HG02623 (cell line): ENCODE data around the gene RNF212.
"Not testable (repeated sequence)": the region's sequence is repeated elsewhere in the genome, so short reads cannot be mapped to it uniquely, and the experiment has no call there.

Experiments used
- ATAC-seq: cut with Tn5 transposase; IDR thresholded peaks from one replicate; pipeline ENCODE4 v1.9.1; 2021; ENCODE audit warnings: moderate library complexity; ENCODE audit not compliant: unreplicated experiment

Gene RNF212

DNA sequence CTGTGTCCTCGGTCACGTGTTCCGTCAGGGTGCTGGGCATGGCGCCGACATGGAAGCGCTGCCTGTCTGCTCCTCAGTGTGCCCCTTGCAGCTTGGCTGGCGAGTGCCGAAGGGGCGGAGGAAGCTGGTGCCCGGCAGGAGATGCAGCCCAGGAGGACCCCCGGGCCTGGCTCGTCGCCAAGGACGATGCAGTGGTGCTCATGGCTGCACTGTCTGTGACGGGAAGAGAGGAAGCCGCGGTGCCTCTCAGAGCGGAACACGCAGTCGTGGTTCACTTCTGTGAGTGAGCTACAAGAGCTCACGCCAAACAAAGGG is 63.8 kb downstream of the RNF212 start:
- ATAC-seq: no peak

DNA sequence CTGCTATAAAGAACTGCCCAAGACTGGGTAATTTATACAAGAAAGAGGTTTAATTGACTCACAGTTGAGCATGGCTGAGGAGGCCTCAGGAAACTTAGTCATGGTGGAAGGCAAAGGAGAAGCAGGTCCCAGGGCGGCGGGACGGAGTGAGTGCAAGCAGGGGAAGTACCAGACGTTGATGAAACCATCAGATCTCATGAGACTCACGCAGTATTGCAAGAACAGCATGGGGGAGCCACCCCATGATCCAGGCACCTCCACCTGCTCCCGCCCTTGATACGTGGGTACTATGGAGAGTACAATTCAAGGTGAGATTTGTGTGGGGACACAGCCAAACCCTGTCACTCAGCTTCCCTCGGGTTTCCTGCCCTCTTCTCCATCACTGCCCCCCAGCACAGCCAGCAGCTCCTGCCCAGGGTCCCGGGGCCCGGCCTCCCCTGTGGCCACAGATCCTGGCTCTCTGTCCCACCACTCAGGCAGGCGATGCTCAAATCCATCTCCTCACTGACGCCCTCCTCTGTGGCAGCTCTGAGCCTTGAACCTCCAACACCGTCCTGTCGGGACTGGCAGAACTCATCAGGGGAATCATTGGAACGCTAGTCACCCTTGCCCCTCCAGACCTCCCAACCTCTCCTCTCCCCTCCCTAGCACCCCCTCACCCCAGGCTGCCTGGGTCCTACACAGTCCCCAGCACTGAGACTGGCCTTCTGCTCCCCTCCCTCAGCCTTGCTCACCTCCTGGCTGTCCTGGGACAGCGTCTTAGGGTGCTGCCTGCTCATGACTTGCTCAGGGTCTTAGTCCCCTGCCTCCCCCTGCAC is 64.4 kb downstream of the RNF212 start:
- ATAC-seq: no peak

DNA sequence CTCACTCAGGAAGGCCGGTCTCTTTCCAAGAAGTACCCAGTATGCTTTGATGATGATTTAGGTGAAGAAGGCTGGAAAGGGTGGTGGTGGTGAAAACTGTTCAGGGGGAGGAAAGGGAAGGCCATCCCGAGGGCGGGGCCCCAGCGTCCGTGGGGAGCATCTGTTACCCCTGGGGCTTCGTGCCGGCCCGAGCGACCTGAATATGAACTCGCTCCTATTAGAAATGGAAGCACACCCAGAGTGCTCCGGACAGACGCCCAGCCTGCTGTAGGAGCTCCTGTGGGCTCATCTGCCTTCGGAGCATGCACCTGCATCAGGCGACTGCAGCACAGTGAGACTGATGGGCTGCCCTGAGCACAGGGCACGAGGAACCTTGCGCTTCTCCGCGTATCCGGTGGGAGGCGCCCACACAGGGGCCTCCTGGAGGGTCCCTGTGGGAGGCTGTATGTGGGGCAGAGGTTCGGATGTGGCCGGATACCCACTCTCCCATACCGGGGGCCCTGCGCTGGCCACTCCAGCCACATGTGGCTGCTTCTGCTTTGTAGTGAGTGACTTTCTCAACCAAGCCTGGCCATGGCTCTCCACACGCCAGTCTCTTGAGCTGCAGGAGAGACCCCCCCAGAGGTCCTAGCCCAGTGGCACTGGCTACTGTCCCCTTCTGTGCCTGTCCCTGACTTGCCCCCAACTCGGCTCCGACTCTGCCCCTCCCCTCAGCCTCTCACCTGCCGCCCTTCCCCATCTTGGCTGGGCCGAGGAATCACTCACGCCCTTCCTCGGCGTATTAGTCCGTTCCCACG is 65.2 kb downstream of the RNF212 start:
- ATAC-seq: no peak

DNA sequence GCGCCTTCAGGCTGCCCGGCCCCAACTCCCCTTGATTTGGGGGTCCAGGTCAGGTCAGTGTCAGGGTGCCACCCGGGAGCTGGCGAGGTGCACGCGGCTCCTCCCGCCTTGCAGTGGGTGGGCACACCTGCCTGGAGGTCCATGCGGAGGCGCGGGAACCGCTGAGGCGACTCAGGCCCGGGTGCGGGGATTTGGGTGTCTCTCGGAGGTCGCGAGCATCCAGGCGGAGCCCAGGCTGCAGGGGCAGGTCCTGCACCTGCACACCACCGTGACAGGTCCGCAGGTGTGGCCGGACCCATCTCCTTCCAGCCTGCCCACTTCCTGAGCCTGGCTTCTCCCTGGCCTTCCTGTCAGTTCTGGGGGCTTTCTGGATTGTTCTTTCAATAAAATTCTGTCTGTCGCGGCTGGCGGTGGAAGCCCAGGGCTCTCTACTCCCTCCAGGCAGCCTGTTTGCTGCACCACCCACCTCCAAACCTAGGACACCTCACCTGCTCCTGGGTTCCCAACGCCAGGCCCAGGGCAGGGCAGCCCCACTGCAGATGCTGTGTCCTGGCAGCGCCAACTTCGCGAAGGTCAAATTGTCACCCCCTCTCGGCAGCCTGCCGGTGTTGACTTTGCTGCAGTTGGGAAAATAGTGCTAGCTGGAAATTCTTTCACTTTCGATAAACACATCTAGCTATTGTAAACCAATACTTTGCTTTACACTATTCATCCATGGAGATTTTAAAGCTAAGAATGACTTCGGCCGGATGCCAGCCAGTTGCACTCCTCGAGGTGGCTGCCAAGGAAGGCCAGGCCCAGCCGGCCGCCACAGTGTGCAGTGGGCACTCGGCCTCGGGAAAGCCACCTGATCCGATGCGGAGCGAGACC is 66.0 kb downstream of the RNF212 start:
- no peak for ATAC-seq

DNA sequence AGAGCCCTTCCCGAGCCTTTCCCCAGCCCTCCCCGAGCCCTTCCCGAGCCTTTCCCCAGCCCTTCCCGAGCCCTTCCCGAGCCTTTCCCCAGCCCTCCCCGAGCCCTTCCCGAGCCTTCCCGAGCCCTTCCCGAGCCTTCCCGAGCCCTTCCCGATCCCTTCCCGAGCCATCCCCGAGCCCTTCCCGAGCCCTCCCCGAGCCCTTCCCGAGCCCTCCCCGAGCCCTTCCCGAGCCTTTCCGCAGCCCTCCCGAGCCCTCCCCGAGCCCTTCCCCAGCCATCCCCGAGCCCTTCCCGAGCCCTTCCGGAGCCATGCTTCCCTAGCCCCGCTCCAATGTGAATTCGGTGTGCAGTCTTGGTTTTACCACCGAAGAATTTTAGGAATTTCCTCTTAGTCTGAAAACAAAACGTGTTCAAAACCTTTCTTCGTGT is 66.8 kb downstream of the RNF212 start:
- not testable (repeated sequence) for ATAC-seq

DNA sequence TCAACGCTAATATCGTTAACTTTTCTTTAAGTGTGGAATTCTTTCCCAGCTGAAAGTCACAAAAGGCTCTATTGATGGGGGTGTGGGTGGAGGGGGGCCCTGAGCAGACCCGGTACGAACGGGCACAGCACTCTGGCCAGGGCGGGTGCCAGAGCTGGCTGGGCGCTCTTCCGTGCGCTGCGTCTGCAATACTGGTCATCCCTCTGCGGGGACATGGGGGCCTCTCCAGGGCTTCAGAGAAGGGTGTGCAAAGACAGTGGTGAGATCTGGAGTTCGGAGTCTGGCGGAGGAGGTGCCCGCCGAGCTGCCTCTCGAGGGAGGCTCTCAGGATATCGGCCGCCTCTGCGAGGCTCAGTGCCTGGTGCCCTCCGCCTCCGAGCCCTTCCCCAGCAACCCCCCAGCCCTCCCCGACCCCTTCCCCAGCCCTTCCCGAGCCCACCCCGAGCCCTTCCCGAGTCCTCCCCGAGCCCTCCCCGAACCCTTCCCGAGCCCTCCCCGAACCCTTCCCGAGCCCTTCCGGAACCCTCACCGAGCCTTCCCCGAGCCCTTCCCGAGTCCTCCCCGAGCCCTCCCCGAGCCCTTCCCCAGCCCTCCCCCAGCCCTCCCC is 67.7 kb downstream of the RNF212 start:
- ATAC-seq: no peak

DNA sequence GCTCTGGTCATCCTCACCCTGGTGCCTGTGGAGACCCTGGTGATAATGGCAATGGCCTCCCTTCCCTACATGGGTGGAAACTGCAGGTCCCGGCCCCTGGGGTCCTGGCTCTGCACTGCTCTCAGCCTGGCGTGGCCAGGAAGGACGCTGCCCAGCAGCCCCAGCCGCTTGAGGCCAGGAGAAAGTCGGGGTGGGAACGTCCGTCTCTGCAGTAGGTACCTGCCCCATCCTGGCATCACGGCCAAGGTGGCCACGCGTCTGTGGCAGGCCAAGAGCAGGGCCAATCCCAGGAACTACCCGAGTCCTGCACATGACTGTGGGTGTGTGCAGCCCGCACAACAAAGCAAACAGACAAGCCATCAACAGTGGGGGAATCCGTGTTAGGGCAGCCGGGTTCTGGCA is 68.2 kb downstream of the RNF212 start:
- no peak for ATAC-seq

DNA sequence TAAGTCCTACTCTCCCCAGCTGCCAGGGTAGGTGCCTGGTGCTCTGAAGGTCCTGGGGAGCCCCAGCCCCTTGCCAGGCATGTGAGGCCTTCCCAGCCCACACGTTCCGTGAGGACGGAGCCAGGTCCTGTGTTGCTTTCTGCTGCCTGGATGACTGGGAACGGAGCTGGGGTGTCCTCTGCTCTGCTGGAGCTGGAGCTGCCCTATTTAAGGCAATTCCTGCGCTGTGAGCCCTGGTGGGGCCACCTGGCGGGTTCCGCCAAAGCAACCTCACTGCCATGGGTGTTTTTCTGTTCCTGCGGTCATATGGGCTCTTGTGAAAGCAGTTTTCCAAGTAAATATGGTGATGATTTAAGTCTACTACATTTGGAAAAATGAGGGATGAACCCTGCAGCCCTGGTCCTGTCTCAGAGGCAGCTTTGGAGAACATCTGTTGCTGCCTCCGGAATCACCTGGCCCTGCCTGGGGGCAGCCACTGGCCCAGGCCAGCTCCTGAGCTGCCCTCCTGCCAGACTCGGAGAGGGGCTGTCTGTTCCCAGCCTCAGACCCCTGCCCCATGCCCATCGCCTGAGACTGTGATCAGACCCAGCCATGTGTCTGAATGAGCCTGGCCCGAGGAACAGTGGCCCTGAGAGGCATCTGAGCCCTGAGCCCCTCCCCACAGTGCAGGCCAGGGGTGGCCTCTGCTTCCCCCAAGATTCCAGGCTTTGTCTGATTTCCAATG is 68.7 kb downstream of the RNF212 start:
- ATAC-seq: no peak

DNA sequence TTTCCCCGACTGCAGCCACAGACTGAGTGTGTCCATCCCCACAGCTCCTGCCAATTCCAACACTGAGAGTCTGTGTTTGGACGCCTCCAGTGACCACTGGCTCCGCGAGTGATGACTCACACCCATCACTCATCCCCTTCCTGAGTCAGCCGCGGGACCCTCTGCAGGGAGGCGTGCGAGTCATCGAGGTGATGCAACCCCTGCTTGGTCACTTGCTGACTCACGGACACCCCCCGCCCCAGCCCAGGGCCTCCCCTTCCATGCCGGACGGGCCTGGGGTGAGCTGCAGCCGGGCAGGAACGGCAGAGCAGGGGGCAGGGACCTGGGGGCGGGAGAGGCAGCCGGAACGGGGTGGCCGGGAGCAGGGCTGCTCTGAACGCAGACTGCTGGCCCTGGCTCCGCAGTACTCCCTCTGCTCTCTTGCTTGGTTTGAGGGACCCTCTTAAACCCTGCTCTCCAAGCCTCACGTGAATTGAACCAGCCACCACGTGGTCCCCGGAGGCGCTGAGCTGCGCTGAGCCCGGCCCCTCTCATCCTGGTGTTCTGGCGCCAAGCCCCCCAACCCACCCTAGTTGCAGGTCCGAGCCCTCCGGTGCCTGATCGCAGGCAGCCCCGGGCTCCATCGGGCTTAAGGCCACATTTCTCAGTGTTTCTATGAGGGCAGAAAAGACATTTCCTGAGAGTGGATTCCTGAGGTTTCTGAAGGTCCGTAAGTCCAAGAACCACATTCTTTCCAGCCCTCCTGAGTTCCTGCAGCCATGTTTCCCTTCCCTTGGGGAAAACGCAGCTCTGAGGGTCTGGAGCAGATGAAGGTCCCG is 69.5 kb downstream of the RNF212 start:
- no peak for ATAC-seq

DNA sequence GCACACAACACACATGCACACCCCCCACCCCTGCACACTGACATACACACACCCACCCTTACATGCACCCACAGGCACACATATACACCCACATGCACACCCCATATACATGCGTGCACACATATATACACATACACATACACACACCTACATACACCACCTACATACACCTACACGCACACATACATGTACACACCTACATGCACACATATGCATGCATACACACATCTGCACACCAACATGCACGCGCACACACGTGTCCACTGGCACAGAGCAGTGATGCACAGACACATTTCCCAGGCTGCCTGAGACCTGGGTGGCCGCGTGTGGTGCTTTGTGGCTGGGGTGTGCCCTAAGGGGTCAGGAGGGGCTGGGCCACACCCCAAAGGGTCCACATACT is 70.2 kb downstream of the RNF212 start:
- ATAC-seq: no peak

DNA sequence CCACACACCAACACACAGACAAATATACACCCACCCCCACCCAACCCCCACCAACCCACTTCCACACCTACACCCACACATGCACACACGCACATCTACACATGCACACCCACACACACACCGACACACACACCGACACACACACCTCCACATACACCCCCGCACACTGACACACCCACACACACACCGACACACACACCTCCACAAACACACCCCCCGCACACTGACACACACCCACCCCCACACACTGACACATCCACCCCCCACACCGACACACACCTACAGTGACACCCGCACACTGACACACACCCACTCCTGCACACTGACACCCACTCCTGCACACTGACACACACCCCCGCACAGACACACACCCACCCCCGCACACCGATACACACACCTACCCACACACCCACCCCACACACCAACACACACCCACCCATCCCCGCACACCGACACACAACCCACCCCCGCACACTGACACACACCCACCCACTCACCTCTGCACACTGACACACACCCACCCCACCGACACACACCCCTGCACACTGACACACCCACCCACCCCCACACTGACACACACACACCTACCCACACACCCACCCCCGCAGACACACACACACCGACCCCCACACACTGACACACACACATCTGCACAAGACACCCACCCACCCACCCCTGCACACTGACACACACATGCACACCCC is 70.9 kb downstream of the RNF212 start:
- no peak for ATAC-seq

DNA sequence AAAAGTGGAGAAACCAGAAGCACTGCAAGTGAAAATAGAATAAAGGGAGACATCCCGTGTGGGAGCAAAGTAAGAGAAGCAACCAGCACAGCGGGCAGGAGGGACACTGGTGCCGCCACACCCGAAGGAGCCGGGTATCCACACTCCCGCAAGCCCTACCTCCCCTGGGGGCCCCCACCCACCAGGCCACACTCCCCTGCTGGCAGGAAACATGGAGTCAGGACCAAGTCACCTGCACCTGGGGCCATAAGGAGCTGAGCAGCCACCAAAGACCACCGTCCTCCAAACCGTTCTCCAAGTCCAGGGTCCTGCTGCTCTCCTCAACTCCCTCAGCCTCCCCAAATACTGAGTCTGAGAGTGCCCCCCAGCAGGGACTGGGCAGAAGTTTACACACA is 71.4 kb downstream of the RNF212 start:
- ATAC-seq: no peak

DNA sequence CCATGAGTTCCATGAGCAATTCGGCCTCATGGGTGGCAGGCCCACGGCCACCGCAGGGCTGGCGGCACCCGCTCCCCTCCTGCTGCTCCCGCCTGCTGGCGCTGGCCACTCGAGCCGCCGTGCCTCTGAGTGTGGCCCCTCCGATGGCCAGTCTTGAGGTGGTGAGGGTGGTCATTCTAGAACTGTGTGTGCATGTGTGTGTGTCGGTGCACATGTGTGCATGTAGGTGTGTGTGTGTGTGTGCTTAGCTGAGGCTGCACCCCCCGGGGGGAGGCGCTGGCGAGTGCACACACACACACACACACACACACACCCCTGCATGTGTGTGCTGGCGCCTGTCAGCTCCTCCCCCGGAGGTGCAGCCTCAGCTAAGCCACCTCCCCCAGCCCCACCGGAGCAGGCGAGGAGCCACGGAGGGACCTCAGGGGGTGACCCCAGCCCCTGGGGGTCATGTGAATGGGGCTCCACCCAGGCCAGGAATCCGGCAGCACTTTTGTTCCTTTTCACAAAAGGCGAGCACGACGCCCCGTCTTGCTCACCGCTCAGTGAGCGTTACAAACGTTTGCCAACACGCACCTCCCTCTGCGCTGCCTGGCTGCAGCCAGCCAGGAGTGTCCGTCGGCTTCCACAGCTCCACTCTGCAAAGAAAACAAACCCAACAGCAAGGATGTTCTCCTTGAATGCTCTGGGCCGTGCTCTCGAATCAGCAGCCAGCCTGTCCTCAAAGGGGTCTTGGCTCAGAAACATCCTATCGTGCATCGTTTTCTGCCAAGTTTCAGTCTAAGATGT is 72.0 kb downstream of the RNF212 start:
- ATAC-seq: no peak

DNA sequence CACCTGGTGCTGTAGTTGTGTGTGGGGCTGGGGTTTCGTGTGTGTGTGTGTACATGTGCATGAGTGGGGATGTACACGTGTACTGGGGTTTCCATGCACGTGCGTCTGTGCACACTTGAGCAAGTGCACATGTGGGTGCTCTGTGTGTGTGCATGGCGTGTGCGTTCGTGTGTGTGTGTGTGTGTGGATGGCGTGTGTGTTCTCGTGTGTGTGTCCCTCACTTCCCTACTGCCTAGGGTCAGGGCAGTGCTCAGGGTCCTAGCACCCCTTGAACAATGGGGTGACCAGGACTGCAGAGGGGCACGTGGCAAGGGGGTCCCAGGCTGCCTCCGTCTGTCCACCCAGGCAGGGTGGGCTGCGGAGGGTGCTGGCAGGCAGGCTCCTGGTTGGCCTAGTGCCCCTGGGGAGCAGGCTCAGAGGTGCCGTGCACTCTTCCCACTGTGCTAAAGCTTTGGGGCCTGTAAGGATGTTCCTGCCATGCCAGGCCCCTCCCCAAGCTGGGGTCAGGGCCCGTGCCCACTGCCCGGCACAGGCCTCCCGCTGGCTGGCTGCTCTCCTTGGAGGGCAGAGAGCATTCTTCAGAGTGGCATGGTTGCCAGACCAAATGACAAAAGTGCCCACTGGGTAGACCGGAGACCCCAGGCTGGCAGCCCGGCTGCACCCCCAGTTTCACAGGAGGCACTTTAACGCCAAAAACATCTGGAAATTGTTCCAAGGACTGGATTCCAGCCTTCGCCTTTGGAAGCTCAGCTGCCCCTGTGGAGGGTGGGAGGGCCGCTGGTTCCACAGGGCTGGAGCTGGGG is 72.8 kb downstream of the RNF212 start:
- ATAC-seq: no peak

DNA sequence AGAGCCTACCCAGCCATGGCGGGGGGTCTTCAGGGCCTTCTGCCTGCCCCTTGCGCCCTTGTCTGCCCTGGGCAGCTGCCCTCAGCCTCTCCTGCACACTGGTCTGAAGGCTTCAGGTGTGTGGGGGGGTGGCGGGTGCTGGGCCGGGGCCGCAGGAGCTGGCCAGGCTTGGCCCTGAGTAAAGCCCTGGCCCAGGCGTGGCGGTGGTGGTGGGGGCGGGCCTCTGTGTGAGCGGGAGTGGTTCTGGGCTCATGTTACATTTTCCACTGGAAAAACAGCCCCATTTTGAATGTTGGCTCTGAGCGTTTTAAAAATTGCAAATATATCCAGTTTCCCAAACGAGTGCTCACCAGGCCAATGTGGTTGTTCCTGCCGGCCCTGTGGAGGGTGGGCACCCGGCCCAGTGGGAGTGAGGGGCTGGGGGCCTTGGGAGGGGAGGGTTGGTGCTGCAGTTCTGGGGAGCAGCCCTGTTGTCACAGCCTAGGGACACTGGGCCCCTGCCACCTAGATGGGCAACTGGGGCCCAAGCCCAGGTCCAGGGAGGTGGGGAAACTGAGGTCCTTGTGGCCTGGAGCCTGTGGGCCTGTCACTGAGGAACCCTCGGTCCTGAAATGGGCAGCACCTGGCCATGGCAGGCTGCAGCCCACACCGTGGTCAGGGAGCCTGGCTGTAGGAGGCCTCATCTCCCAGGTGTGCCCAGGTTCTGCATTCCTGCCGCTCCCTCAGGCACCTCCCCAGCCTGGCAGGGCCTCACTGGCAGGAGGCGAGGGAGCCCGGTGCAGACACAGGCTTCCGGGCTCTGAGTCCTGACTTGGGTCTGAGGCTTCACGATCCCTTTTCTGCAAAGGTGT is 73.6 kb downstream of the RNF212 start:
- no peak for ATAC-seq

DNA sequence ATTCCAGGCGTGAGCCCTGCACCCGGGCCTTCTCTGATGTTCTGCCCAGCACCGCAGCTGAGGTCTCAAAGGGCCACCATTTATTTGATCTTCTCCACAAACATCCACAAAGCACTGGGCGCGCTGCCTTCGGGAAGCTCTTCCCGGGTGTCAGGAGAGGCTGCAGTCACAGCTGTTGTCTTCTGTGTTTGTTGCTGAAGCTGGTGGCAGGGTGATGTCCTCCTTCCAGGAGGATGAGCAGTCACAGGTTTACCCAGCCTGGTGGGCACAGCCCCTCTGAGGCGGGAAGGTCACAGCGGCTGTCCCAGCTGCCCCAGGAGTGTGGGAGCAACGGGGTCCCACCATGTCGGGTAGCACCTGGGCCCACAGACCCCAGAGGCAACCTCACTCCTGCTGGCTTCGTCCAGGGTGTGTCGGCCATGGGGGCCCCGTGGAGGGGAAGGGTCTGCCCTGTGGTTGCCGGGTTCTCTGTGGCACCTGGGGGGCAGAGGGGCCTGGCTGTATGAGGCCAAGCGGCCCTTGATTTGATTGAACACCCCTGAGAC is 74.3 kb downstream of the RNF212 start:
- ATAC-seq: no peak
